Keratinocyte (primary cell): ENCODE measurements around the gene CDA.

ENCODE experiments used
- CTCF ChIP-seq, 3 experiments: IDR thresholded peaks in 1 of 3; conservative IDR thresholded peaks in 1 of 3; optimal IDR thresholded peaks in 1 of 3; 2 replicates in 2 of 3; 3 replicates in 1 of 3; pipeline versions ENCODE3 to v1.5.1; 2011; ENCODE audit warnings: low read length in 3 of 3, mild to moderate bottlenecking in 3 of 3, moderate library complexity in 2 of 3, control low read depth in 1 of 3, inconsistent platforms in 1 of 3; ENCODE audit not compliant: insufficient read depth in 2 of 3; ENCODE audit errors: extremely low read depth in 1 of 3
- EZH2 ChIP-seq: IDR thresholded peaks from one replicate; pipeline ENCODE4 v1.6.1; 2012; ENCODE audit warnings: inconsistent platforms, mild to moderate bottlenecking, low read length, moderate library complexity

DNA sequence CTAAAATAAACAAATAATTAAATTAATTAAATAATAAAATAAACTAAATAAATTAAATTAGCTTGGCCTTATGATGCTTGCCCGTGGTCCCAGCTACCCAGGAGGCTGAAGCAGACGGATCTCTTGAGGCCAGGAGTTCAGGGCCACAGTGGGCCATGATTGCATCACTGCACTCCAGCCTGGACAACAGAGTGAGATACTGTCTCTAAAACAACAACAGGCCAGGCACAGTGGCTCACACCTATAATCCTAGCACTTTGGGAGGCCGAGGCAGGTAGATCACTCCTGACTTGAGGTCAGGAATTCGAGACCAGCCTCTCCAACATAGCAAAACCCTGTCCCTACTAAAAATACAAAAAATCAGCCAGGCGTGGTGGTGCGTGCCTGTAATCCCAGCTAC, 32.1 kb downstream of the CDA start:
- TF ChIP-seq CTCF (optimal IDR thresholded peaks at IDR 0.05 in 1 of 3, IDR thresholded peaks at IDR 0.05 in 1 of 3, conservative IDR thresholded peaks at IDR 0.05 in 1 of 3; ENCODE audit: extremely low read depth in 1 of 3, insufficient read depth in 2 of 3, low read length in 3 of 3) (no peak), EZH2 (no peak)
